GM13976 (cell line): ENCODE measurements around the gene PLA2G2F.

Experiments used
- DNase-seq: peaks from one replicate; pipeline ENCODE4 v3.0.0; 2012; ENCODE audit warnings: low spot score
- in situ Hi-C: fragments of 300-500 bp; cut with MboI; formaldehyde crosslinking; loops from one replicate; pipeline ENCODE4 v1.12.0; 2022; ENCODE audit warnings: low sequenced_read_pairs, mixed read lengths, inconsistent platforms; ENCODE audit not compliant: unreplicated experiment
- TF ChIP-seq, protein P1 (sequence below): IDR thresholded peaks from 2 replicates; pipeline ENCODE4 v1.5.1; 2012; ENCODE audit warnings: borderline replicate concordance, mild to moderate bottlenecking; ENCODE audit not compliant: insufficient read depth; ENCODE audit errors: extremely low read depth, missing control alignments, control extremely low read depth

PLA2G2F gene

DNA sequence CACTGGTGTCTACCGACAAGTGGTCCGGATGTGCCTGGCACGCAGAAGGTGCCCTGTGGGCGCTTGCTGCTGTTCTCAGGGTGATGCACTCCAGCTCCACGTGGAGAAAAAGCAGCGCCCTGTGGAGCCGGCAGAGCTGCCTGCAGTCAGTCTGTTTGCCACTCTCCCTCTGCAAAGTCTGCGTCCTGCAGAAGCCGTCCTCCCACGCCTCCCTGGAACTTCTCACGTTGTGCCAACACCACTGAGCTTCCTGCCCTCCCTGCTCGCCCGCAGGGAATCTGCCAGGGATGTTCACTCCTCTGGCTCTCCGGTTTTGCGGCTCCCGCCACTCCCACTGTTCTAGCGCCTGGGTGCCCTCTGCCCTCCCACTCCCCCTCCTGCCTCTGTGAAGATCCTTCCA lies 26.9 kb downstream of the PLA2G2F start:
- in situ Hi-C loops, result loop anchor here (25.0 kb wide), 1 partner anchor 254 kb away; the partner anchor contains the start of gene PLA2G2E
- TF ChIP-seq, protein P1, sequence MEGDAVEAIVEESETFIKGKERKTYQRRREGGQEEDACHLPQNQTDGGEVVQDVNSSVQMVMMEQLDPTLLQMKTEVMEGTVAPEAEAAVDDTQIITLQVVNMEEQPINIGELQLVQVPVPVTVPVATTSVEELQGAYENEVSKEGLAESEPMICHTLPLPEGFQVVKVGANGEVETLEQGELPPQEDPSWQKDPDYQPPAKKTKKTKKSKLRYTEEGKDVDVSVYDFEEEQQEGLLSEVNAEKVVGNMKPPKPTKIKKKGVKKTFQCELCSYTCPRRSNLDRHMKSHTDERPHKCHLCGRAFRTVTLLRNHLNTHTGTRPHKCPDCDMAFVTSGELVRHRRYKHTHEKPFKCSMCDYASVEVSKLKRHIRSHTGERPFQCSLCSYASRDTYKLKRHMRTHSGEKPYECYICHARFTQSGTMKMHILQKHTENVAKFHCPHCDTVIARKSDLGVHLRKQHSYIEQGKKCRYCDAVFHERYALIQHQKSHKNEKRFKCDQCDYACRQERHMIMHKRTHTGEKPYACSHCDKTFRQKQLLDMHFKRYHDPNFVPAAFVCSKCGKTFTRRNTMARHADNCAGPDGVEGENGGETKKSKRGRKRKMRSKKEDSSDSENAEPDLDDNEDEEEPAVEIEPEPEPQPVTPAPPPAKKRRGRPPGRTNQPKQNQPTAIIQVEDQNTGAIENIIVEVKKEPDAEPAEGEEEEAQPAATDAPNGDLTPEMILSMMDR, result no peak
- DNase-seq, result no peak

DNA sequence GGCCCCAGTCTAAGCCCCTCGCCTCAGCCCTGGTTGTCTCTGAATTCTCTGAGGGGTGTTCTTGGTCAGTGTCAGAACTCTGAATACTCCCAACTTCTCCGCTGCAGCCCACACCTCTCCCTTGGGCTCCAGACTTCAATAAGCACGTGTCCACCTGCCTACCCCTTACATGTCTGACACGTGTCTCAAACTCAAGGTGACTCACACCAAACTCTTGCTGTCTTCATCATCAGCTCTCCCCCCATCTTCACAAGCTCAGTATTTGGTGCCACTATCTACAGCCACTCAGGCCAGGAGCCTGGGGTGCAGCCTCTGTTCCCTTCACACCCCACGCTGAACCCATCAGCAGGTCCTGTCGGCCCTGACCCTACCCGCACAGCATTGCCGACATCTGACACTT lies 28.0 kb downstream of the PLA2G2F start:
- TF ChIP-seq, protein P1, result no peak
- in situ Hi-C loops, result loop anchor here (25.0 kb wide), 1 partner anchor 255 kb away; the partner anchor contains the start of gene PLA2G2E
- no peak for DNase-seq

DNA sequence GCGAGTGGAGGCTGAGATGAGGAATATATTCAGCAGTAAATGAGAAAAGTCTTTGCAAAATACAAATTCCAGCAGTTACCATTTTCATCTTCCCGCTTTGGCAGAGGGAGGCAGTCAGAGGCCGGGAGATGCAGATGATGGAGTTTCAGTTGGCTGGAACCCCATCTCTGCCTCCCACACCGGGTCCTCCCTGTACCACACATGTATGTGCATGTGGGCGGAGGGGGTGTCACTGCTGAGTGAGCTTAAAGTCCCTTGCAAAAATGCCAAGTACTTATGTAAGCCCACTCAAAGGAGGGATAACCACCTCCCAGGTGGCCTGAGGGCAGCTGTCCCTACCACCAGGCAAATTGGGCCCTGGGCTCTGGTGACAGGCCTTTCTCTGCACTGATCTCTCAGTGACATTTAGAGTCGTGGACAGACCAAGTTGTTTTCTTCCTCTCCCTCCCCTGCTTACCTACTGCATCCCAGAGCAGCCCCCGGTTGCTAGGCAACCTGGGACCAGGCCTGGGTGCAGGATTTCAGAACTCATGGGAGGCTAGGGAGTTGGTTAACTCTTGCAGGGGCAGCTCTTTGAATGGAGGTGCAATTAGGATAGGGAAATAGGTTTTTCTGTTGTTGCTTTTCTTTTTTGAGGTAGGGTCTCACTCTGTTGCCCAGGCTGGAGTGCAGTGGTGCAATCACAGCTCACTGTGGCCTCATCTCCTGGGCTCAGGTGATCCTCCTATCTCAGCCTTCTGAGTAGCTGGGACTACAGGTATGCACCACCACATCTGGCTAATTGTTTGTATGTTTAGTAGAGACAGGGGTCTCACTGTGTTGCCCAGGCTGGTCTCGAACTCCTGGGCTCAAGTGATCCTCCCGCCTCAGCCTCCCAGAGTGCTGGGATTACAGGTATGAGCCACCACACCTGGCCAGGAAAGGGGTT lies 29.7 kb downstream of the PLA2G2F start:
- in situ Hi-C loops, result loop anchor here (25.0 kb wide), 1 partner anchor 257 kb away; the partner anchor contains the start of gene PLA2G2E
- TF ChIP-seq, protein P1, result no peak

DNA sequence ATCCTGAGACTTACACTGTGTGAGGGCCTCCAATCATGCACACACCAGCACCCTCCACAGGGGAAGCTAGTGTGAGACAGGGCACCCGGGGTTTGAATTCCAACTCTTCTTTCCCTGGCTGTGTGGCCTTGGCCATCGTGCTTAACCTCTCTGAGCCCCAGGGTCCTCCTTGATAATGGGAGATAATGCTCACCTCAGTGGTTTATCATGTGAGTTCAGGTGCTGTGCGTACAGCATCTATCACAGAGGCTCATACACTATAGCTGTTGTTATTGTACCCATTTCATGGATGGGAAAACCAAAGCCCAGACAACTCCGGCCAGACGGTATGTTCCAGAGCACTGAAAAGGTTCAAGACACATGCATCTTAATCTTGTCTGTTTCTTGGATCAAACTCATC lies 30.8 kb downstream of the PLA2G2F start:
- no peak for DNase-seq
- TF ChIP-seq, protein P1, result no peak
- in situ Hi-C loops, result loop anchor here (25.0 kb wide), 1 partner anchor 258 kb away; the partner anchor contains the start of gene PLA2G2E

More for the DNA sequence above, 29.7 kb downstream of the PLA2G2F start:
- no peak for DNase-seq

DNA sequence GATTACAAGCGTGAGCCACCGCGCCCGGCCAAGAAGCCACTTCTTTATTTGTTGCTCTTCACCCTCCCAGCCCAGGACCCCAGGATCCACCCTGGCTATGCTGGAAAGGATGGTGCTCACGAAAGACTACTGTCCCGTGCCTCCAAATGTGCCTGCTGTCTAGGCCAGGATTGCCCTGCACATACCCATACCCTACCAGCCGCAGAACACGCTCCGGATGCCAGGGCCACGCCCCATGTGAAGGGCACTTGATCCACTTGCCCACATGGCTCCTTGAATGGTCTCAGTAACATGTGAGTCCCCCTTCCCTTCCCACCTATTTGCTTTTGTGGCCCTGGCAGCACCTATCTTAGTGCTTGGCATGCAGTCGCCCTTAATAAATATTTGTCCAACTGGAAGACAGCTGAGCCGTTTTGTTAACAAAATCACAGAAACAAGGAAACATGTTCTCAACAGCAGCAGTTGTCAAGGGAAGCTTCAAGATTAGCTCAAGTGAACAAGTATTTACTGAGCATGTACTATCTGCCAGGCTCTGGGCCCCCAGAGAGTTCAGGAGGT lies 33.0 kb downstream of the PLA2G2F start:
- TF ChIP-seq, protein P1, result no peak
- in situ Hi-C loops, result loop anchor here (25.0 kb wide), 1 partner anchor 260 kb away; the partner anchor contains the start of gene PLA2G2E

DNA sequence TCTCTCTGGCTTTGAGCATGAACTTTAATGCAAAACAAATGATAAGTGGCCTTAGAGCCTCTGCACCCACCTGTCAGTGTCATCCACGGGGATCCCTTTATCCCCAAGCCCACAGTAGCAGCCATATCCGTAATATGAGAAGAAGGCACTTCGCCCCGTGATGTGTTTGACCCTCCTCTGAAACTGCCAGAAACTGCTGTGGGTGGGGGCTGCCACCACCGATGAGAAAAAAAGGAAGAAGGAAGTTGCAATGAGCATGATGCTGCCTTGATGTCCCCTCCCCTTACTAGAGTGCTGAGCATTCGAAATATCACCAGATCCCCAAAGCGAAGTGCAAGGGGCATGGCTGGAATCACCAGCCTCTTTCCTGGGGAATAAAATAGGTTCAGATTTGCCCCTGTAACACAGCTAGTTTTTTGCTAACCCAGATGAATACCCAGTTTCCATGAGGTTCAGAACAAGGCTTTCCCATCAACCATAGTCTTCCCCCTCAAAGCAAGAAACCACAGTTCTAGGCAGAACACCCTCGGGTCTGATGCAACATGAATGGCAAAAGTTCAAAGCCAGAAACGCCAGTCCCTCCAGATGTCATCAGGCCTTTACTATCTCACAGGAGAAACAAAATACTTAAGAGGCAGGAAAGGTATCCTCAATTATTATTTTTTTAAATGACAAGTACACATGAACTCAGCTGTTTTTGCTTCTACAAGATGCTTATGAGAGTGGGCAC lies 36.0 kb downstream of the PLA2G2F start:
- DNase-seq, result no peak
- in situ Hi-C loops, result loop anchor here (25.0 kb wide), 1 partner anchor 263 kb away; the partner anchor contains the start of gene PLA2G2E
- TF ChIP-seq, protein P1, result no peak

More for the DNA sequence above, 33.0 kb downstream of the PLA2G2F start:
- DNase-seq, result no peak
